Stimulated activated naive CD8-positive, alpha-beta T cell treated with anti-CD3 and anti-CD28 coated beads, Interleukin-15, amount 100 ng/mL, for 72 hours (primary cell): ENCODE measurements around the gene IGFBP2.
A peak's percentile ranks its signal among the peaks of the same experiment; 100 is the strongest.

Experiments used
- ATAC-seq: fragments of 150-1000 bp; cut with Tn5 transposase; 2 replicates; pipeline ENCODE4 v1.10.0; 2021; ENCODE audit warnings: mild to moderate bottlenecking, moderate library complexity
- DNase-seq, 2 donors: peaks; one replicate each; pipeline ENCODE4 v3.0.0; 2021 to 2022
- H3K27ac Mint-ChIP-seq, 2 donors: one replicate each; pipeline ENCODE4 v1.8.0; 2022; ENCODE audit warnings: mild to moderate bottlenecking in 2 of 2, mixed read lengths in 2 of 2, moderate library complexity in 2 of 2
- H3K27me3 Mint-ChIP-seq: one replicate; pipeline ENCODE4 v1.8.0; 2022; ENCODE audit warnings: mixed read lengths
- H3K4me1 Mint-ChIP-seq: one replicate; pipeline ENCODE4 v1.8.0; 2022; ENCODE audit warnings: mild to moderate bottlenecking, mixed read lengths
- H3K4me3 Mint-ChIP-seq, 2 donors: one replicate each; pipeline ENCODE4 v1.8.0; 2022; ENCODE audit warnings: mild to moderate bottlenecking in 2 of 2, mixed read lengths in 2 of 2, moderate library complexity in 1 of 2
- H3K9me3 Mint-ChIP-seq, 2 donors: one replicate each; pipeline ENCODE4 v1.8.0; 2022; ENCODE audit warnings: mixed read lengths in 2 of 2

Gene IGFBP2

DNA sequence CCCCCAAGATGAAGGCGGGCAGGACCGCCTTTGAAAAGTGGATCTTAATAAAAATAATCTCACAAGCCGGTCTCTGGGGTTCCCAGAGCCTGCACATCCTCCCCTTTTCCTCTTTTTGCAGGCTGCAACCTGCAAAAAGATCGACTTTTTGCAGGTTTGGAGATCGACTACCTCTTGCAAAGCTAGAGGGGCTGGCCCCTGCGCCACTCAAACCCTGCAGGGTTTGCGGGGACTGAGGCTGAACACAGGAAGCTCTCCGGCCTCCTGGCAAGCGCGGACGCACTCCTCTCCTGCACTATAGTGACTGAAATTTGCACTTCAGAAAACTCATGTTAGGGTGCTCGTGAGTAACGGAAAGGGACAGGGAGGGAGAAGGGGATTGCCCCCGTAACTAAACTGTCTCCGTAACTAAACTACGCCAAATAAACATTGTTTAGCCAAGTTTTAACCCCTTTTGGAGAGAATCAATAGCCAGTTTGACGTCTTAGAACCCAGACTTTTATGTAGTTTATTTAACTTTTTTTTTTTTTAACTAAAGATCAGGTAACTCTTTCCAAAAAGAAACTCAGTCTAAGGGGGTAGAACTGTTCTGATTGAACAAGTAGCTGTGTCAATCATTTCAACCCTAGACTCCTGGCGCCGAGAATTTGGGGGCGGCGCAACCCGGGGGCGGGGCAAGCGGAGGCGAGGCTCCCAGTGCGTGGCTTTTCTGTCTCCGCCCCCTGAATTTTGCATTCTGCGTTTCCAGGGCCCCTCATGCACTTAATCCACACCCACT, 59.6 kb downstream of the IGFBP2 start:
- H3K4me3 Mint-ChIP-seq = peak overlapping the region; percentile 88 to 93
- peak overlapping the region; percentile 12 to 58 for H3K27ac Mint-ChIP-seq

DNA sequence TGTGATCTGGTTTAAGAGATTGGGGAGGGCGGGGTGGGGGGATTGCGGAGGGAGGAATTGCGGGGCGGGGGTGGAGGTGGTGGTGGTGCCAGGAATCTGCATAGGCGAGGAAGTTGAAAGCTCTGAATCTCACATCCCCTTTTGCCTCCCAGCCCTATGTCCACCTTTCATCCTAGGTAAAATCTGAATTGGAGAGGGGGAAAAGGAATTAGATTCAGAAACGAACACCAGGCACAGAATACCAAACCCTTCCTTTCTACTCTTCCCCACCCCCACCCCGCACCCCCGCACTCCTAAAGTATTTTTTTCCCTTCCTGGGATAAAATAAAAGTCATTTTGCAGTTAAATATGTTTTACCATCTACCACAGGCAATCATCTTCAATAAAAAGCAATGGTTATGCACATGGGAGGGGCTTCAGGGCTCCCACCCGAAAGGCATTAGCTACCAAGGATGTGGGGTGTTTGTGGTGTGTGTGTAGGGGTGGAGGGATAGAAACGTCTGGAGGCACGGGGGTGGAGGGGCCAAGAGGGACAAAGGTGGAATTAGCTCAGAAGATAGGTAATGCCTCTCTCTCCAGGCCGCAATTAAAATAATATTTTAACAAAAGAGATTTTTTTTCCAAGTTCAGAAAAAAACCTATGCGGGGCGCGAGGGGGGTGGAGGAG, 60.3 kb downstream of the IGFBP2 start:
- Mint-ChIP-seq H3K4me3 (peak overlapping the region; percentile 88 to 93), H3K4me1 (peaks cover 40% of the 10 kb centered on the region), H3K9me3 (no peaks in the 10 kb centered on the region), H3K27ac (no peak overlapping the region), H3K27me3 (peaks cover 42% of the 10 kb centered on the region)
- ATAC-seq (no peak), DNase-seq (no peak)

More for the DNA sequence above, 59.6 kb downstream of the IGFBP2 start:
- Mint-ChIP-seq H3K9me3 (no peaks in the 10 kb centered on the region), H3K27me3 (peaks cover 44% of the 10 kb centered on the region), H3K4me1 (peaks cover 40% of the 10 kb centered on the region)
- DNase-seq (peak; percentile 79), ATAC-seq (peak; percentile 75)

DNA sequence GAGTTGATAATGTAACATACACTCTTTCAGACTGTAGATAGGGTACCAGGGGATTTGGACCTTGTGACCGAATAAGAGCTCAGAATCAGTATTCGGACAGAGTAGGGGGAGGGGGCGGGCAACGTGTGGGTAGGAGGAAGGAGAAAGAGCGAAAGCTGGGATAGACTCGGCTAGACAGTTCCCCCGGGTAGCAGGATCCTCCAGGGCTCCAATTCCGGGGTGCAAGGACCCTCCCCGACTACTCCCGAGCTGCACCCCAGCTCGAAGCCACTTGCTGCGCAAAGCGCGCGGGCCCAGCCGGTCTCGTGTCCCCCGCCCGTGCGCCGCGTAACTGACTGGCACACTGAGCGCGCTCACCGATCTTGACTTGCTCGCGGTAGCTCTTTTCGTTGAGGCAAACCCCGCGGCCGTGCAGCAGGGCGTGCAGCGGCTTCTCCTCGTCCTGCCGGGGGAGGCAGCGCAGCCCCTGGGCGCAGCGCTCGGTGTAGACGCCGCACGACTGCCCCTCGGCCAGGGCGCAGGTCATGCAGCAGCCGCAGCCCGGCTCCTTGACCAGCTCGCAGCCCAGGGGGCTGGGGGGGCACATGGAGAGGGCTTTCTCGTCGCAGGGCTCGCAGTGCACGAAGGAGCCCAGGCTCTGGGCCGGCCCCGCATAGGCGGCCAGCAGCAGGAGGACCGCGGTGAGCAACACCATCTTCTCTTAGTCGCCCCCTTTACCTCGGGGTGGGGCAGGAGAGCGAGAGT, 61.0 kb downstream of the IGFBP2 start:
- H3K4me3 Mint-ChIP-seq = peak overlapping the region; percentile 82 to 88
- H3K27ac Mint-ChIP-seq = no peak overlapping the region
- peak; percentile 41 for ATAC-seq
- peaks cover 40% of the 10 kb centered on the region for H3K4me1 Mint-ChIP-seq
- H3K27me3 Mint-ChIP-seq = peaks cover 35% of the 10 kb centered on the region
- no peaks in the 10 kb centered on the region for H3K9me3 Mint-ChIP-seq
- peak; percentile 50 to 55 for DNase-seq

DNA sequence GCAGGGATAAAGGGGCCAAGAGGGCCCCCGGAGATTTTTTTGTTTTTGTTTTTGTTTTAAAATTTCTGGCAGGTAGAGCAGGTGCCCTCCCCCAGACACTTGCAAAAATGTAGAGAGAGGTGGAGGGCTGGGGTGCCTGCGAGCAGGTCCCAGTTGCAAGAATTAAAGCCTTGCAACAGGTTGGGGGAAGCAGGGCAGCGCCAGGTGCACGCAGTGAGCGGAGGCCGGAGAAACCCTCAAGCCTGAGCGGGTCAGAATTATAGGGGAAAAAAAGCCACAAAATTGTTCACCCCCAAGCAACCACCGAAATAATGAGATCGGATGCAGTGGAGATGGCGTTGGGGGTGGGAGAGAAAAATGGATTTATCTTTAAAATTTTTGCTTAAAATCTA, 61.6 kb downstream of the IGFBP2 start:
- no peak for ATAC-seq
- DNase-seq = no peak
- Mint-ChIP-seq H3K4me3 (peak overlapping the region; percentile 82 to 88), H3K9me3 (no peaks in the 10 kb centered on the region), H3K27ac (no peak overlapping the region), H3K27me3 (peaks cover 29% of the 10 kb centered on the region), H3K4me1 (peaks cover 40% of the 10 kb centered on the region)

DNA sequence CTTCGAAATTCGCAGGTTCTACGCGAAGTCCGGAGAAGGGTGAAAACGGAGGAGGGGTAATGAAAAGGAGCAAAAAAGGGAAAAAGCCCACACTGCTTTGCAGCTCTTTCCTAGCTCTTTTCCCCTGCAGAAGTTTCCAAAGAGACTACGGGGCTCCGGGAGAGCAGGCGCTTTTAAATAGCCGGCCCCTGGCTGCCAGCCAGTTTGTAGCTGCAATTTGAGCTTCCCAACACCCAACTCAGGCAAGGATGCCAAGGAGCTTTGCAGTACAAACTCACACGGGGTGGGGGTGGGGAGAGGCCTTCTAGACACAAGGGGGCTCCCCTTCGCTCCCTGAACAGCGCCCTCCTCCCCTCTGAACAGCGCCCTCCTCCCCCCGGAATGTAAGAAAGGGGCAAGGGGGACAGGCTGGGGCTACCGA, 62.2 kb downstream of the IGFBP2 start, which contains the start of gene IGFBP5:
Gene IGFBP5 (minus strand): TSS at position 149 of the 421 bp plus-strand sequence. CDS start 774 bp downstream, outside the sequence.
- H3K27ac Mint-ChIP-seq = no peak within 1 kb of the TSS
- H3K4me3 Mint-ChIP-seq = peak within 1 kb of the TSS; percentile 82 to 88
- DNase-seq (no peak), ATAC-seq (no peak)
- H3K4me1 Mint-ChIP-seq = peaks cover 40% of the 10 kb centered on the region
- no peaks in the 10 kb centered on the region for H3K9me3 Mint-ChIP-seq
- peaks cover 23% of the 10 kb centered on the region for H3K27me3 Mint-ChIP-seq

DNA sequence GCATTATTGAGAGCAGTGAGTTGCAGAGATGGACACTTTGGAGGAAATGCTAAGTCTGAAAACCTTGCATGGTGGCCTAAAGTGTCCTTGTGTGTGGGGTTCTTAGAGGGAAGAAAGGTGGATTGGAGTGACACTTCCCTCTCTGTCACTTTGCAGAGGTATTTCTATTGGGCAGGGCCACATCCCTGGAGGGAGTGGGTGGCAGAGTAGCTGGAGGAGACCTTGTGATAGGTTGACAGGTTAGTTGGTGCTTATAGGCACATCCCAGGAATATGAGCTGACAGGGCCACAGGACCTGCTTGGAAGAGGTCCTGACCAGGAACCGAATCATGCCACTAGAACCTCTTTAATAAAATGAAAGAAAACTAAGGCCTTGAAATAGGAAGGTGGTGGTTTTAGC, 63.1 kb downstream of the IGFBP2 start:
- Mint-ChIP-seq H3K4me1 (peaks cover 37% of the 10 kb centered on the region), H3K4me3 (no peak overlapping the region), H3K27me3 (peaks cover 15% of the 10 kb centered on the region), H3K27ac (no peak overlapping the region), H3K9me3 (no peaks in the 10 kb centered on the region)
- DNase-seq (no peak), ATAC-seq (no peak)

DNA sequence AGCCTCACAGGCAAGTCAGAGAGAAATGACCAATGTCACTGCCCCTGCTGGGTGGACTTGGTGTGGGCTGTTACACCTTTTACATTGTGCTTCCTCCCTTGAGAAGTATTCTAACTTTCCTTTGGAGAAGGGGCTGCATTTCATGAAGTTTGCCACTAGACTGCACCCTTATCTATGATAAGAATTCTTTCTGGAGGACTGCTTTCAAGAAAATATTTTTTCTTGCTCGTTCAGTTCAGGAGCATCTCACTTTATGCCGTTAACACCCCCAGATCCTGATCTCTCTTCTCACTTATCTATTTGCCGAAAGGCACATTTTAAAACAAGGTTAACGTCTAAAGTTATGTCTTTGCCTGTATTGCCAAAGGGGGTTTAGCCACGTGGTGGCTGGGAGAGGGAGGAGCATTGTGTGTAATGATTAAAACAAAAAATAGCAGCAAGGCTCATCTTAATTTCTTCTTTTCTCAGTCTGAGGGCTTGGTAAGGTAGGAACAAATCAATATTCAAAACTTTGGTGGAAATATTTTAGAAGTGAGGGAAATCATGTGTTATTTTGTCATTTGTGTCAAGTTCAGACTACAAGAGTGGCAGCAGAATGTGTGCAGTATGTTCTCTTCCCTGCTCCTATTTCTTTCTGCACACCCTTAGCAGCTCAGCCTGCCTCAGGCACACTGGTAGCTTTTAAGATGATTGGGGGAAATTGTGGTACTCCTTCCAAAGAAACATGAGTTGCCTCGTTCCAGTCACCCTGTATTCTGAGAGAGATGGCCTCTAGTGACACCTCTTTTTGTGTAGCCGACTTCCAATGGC, 63.7 kb downstream of the IGFBP2 start:
- Mint-ChIP-seq H3K4me3 (no peak overlapping the region), H3K4me1 (peaks cover 34% of the 10 kb centered on the region), H3K27me3 (peaks cover 10% of the 10 kb centered on the region), H3K9me3 (no peaks in the 10 kb centered on the region), H3K27ac (no peak overlapping the region)
- no peak for ATAC-seq
- DNase-seq = no peak

DNA sequence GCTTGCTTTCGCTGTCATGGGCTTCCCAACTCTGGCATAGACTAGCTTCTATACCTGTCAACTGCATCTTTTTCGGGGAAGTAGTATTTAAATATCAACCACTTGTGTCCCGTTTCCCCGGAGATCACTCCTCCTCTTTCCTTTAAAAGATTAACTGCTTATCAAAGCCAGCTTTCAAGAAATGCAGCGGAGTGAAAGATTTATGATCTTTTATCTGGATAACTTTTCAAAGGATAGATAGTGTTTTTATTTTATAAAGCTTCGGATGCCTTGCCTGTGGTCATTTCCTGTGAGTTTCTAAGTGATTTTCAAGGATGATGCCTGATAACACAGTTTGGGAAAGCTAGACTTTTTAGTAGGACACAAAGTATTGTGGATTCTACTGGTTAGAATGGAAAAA, 65.1 kb downstream of the IGFBP2 start:
- Mint-ChIP-seq H3K4me3 (no peak overlapping the region), H3K27ac (no peak overlapping the region), H3K4me1 (peaks cover 27% of the 10 kb centered on the region), H3K27me3 (no peaks in the 10 kb centered on the region), H3K9me3 (no peaks in the 10 kb centered on the region)
- no peak for DNase-seq
- ATAC-seq = no peak

DNA sequence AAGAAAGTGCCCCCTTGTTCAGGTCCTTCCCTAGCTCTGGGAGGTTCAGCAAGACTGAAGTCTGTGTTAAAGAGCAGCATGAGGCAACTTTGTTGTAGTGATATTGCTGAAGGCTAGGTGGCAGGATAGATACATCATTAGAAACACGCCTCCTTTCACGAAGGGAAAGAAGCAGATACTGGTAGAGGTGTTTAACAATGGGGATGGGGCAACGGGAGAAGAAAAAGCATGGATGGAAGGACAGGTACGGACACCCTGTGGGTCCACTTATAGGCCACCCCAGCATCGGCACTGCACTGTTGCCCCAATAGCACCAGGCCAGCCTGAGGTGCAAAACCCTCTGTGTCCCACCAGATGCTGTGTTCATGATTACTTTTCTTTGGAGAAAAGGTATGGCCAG, 65.7 kb downstream of the IGFBP2 start:
- ATAC-seq (peak; percentile 67), DNase-seq (no peak)
- Mint-ChIP-seq H3K27ac (no peak overlapping the region), H3K9me3 (no peaks in the 10 kb centered on the region), H3K4me3 (no peak overlapping the region), H3K4me1 (peaks cover 22% of the 10 kb centered on the region), H3K27me3 (no peaks in the 10 kb centered on the region)

DNA sequence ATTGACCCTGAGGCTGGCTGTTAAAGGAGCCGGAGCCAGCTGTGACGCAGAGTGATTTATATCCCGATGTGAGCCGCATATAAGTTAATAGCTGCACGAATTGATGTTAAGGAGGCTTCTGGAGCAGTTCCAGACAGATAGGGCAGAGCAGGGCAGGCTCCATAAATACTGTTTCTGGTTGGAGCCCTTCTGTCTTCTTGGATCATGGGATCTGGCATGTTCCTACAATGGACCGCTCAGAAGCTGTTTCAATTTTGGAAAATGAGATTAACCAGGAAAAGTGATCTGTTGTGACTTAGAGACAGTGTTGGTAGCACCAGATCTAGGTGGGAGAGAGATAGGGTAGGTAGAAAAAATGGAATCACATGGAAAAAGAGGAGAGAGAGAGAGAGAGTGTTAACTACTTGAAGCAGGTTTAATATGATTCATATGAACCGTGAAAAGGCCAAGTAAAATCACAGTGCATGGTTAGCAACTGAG, 66.9 kb downstream of the IGFBP2 start:
- Mint-ChIP-seq H3K27ac (no peak overlapping the region), H3K4me1 (peaks cover 10% of the 10 kb centered on the region), H3K4me3 (no peak overlapping the region), H3K27me3 (no peaks in the 10 kb centered on the region), H3K9me3 (no peaks in the 10 kb centered on the region)
- ATAC-seq (no peak), DNase-seq (no peak)

DNA sequence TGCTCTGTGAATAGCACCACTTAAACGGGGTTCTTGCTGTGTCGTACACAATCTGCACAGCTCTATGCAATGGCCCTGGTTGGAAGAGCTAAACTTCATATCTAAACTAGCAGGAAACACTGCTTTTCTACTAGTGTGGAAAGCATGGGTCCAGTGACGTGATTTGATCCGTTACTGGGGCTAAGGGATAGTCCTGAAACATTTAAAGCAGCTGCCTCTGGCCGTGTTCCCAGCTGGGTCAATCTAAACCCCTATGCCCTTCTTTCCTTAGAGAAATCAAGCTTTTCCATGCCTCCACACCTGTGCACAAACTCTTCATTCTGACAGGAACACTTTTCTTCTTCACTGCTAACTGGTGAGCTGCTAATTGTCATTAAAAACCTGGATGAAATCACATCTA, 67.6 kb downstream of the IGFBP2 start:
- ATAC-seq (no peak), DNase-seq (no peak)
- H3K27me3 Mint-ChIP-seq = no peaks in the 10 kb centered on the region
- peaks cover 7% of the 10 kb centered on the region for H3K4me1 Mint-ChIP-seq
- H3K27ac Mint-ChIP-seq = no peak overlapping the region
- no peak overlapping the region for H3K4me3 Mint-ChIP-seq
- H3K9me3 Mint-ChIP-seq = no peaks in the 10 kb centered on the region

DNA sequence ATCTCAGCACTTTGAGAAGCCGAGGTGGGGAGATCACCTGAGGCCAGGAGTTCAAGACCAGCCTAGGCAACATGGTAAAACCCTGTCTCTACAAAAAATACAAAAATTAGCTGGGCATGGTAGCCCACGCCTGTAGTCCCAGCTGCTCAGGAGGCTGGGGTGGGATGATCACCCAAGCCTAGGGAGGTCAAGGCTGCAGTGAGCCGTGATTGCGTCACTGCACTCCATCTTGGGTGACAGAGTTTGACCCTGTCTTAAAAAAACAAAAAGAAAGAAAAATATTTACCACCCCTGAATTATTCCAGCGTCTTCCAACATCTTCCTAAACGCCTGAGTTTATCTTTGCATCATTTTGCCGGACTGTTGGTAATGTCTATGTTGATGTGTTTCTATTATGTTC, 68.3 kb downstream of the IGFBP2 start:
- H3K4me1 Mint-ChIP-seq = no peaks in the 10 kb centered on the region
- ATAC-seq = no peak
- H3K4me3 Mint-ChIP-seq = no peak overlapping the region
- H3K27ac Mint-ChIP-seq = no peak overlapping the region
- H3K27me3 Mint-ChIP-seq = no peaks in the 10 kb centered on the region
- H3K9me3 Mint-ChIP-seq = no peaks in the 10 kb centered on the region
- no peak for DNase-seq

DNA sequence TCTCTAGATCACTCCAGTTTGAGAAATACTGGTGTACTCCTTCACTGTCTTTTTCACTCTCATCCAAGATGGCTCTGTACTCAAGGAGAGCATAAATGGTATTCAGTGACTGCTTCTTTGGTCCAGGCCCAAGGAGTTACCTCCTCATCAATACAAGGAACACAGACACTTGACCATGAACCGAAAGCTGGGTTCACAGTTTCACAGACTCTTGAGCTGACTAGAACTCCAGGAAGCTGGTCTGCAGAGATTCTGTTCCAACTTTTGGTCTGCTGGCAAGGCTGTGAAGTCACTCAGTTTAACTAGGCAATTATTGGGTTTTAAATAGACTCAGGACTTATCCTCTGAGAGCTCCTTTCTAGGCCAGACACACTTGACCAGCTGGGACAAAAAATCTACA, 69.5 kb downstream of the IGFBP2 start:
- Mint-ChIP-seq H3K9me3 (no peaks in the 10 kb centered on the region), H3K4me3 (no peak overlapping the region), H3K27ac (no peak overlapping the region), H3K27me3 (no peaks in the 10 kb centered on the region), H3K4me1 (no peaks in the 10 kb centered on the region)
- DNase-seq (no peak), ATAC-seq (no peak)

DNA sequence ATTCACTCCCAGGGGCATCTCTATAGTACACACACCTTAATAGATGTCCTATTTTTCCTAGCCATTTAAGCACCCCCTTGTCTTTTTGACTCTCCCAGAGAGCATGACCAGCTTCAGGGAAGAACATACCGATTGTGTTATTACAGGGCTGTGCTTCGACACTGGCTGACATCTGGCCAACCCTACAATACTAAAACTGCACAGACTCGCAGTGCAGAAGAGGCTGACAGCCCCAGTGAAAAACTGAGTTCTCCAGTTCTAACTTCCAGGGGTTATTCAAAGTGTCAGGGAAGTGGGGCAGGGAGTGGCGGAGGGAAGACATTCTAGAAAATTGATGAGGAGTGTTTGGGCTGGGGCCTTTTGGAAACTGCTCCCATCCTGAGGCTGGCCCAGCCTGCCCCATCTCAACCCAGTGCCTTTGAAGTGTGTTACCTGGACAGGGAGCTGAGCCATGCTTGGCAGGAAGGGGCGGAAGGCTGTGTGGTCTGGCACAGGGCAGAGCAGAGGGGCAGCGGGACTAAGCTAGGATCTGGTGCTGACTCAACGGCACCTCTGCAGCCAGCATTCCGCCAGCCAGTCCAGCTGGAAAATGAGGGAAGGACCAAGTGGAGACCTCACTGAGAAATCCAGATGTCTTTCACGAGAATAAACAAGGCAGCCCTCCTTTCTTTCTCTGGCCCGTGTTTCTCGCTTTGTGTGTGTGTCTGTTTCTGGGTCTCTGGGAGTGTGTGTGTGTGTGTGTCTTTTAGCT, 77.5 kb downstream of the IGFBP2 start:
- Mint-ChIP-seq H3K27me3 (peaks cover 24% of the 10 kb centered on the region), H3K4me1 (no peaks in the 10 kb centered on the region), H3K9me3 (no peaks in the 10 kb centered on the region), H3K4me3 (no peak overlapping the region), H3K27ac (no peak overlapping the region)
- no peak for DNase-seq
- no peak for ATAC-seq
